GM20000 (cell line): Measurements from ENCODE around the gene KLK14.

Experiments
- DNase-seq: peaks from one replicate; pipeline ENCODE4 v3.0.0; 2012; ENCODE audit warnings: low spot score
- CTCF ChIP-seq: IDR thresholded peaks from 2 replicates; pipeline ENCODE4 v1.5.1; 2012; ENCODE audit warnings: mild to moderate bottlenecking, control low read depth; ENCODE audit errors: extremely low read depth, missing control alignments

Gene KLK14

GRCh38 chr19:51075998-51076397 lies 6.7 kb downstream of the KLK14 start:
- no peak for DNase-seq
- TF ChIP-seq CTCF = no peak

GRCh38 chr19:51071095-51071405 lies 11.6 kb downstream of the KLK14 start:
- DNase-seq = no peak
- TF ChIP-seq CTCF = no peak

- no peak for TF ChIP-seq CTCF
- no peak for DNase-seq
Measured at GRCh38 chr19:51070334-51071094, 12.2 kb downstream of the KLK14 start.

GRCh38 chr19:51066393-51067186 lies 16.1 kb downstream of the KLK14 start:
- DNase-seq = no peak
- TF ChIP-seq CTCF = no peak

GRCh38 chr19:51065221-51065960 lies 17.3 kb downstream of the KLK14 start:
- no peak for DNase-seq
- no peak for TF ChIP-seq CTCF

GRCh38 chr19:51064534-51065220 lies 18.0 kb downstream of the KLK14 start, which contains the start of gene KLK13:
KLK13 (minus strand) TSS chr19:51065092; CDS start chr19:51065067, 25 bp downstream.
- no peak for DNase-seq
- no peak for TF ChIP-seq CTCF
